Neural crest cell (in vitro differentiated cells): ENCODE data around the gene C2CD3. TPM values are rescaled to one million over a fixed set of nuclear protein-coding genes. Genes with fewer than 3 reads are reported as not detected.

Experiments used
- DNase-seq: peaks from one replicate; pipeline ENCODE4 v3.0.0; 2021; ENCODE audit warnings: low read depth, mixed read lengths, low spot score
- H3K27ac Mint-ChIP-seq: one replicate; pipeline ENCODE4 v1.8.0; 2021; ENCODE audit warnings: mild to moderate bottlenecking, mixed read lengths; ENCODE audit not compliant: unreplicated experiment
- H3K27me3 Mint-ChIP-seq: 2 replicates; pipeline ENCODE4 v1.8.0; 2021; ENCODE audit warnings: low read depth, mild to moderate bottlenecking, mixed read lengths
- H3K36me3 Mint-ChIP-seq: 2 replicates; pipeline ENCODE4 v1.8.0; 2021; ENCODE audit warnings: low read depth, mild to moderate bottlenecking, mixed read lengths
- H3K4me1 Mint-ChIP-seq: 2 replicates; pipeline ENCODE4 v1.8.0; 2021; ENCODE audit warnings: mixed read lengths
- H3K4me3 Mint-ChIP-seq: one replicate; pipeline ENCODE4 v1.8.0; 2021; ENCODE audit warnings: mild to moderate bottlenecking, mixed read lengths
- H3K9me3 Mint-ChIP-seq: 2 replicates; pipeline ENCODE4 v1.8.0; 2021; ENCODE audit warnings: mixed read lengths
- CTCF ChIP-seq: fragments of 200-600 bp; sonication (generic); conservative IDR thresholded peaks from 2 replicates; pipeline ENCODE4 v1.5.0; 2021; ENCODE audit warnings: antibody characterized with exemption, mild to moderate bottlenecking
- total RNA-seq: library from RNA; stranded (reverse); gene quantifications from 2 replicates; pipeline ENCODE4 v1.2.1, GENCODE V29; 2021

Gene C2CD3
- total RNA-seq, 1 donor from 2014 or later: 41.9 TPM

GRCh38 chr11:74020539-74020938 is 150.3 kb downstream of the C2CD3 start:
- no peak for DNase-seq
- no peak for TF ChIP-seq CTCF
- H3K36me3 Mint-ChIP-seq: peaks cover 25% of the 10 kb centered on the region
- no peaks in the 10 kb centered on the region for H3K9me3 Mint-ChIP-seq
- no peaks in the 10 kb centered on the region for H3K4me1 Mint-ChIP-seq
- no peaks in the 10 kb centered on the region for H3K27me3 Mint-ChIP-seq
- no peak overlapping the region for H3K27ac Mint-ChIP-seq
- H3K4me3 Mint-ChIP-seq: no peak overlapping the region

GRCh38 chr11:74019860-74020259 is 150.9 kb downstream of the C2CD3 start:
- DNase-seq: no peak
- Mint-ChIP-seq H3K27ac (no peak overlapping the region), H3K9me3 (no peaks in the 10 kb centered on the region), H3K36me3 (peaks cover 25% of the 10 kb centered on the region), H3K4me1 (no peaks in the 10 kb centered on the region), H3K4me3 (no peak overlapping the region), H3K27me3 (no peaks in the 10 kb centered on the region)
- TF ChIP-seq CTCF: no peak

- Mint-ChIP-seq H3K27ac (no peak overlapping the region), H3K4me1 (no peaks in the 10 kb centered on the region), H3K9me3 (no peaks in the 10 kb centered on the region), H3K27me3 (no peaks in the 10 kb centered on the region), H3K36me3 (peaks cover 25% of the 10 kb centered on the region), H3K4me3 (no peak overlapping the region)
- DNase-seq: no peak
- no peak for TF ChIP-seq CTCF
Observed at GRCh38 chr11:74019104-74019738, 151.6 kb downstream of the C2CD3 start.

GRCh38 chr11:74018331-74019005 is 152.3 kb downstream of the C2CD3 start:
- H3K4me1 Mint-ChIP-seq: no peaks in the 10 kb centered on the region
- no peak for DNase-seq
- H3K27me3 Mint-ChIP-seq: no peaks in the 10 kb centered on the region
- H3K27ac Mint-ChIP-seq: no peak overlapping the region
- H3K36me3 Mint-ChIP-seq: peaks cover 20% of the 10 kb centered on the region
- H3K4me3 Mint-ChIP-seq: no peak overlapping the region
- no peak for TF ChIP-seq CTCF
- H3K9me3 Mint-ChIP-seq: no peaks in the 10 kb centered on the region

GRCh38 chr11:74017631-74018030 is 153.2 kb downstream of the C2CD3 start:
- H3K4me1 Mint-ChIP-seq: no peaks in the 10 kb centered on the region
- no peaks in the 10 kb centered on the region for H3K27me3 Mint-ChIP-seq
- DNase-seq: no peak
- H3K4me3 Mint-ChIP-seq: no peak overlapping the region
- no peaks in the 10 kb centered on the region for H3K9me3 Mint-ChIP-seq
- no peak for TF ChIP-seq CTCF
- H3K27ac Mint-ChIP-seq: no peak overlapping the region
- H3K36me3 Mint-ChIP-seq: peaks cover 20% of the 10 kb centered on the region
